Right lobe of liver (tissue), 6 donors: Measurements from ENCODE around the gene CLDN10. TPM values are rescaled to one million over a fixed set of nuclear protein-coding genes. Genes with fewer than 3 reads are reported as not detected.

ENCODE experiments used
- ATAC-seq, 4 donors: fragments of 200-7000 bp; cut with Tn5 transposase; one replicate each; pipeline ENCODE4 v1.9.1; 2020; ENCODE audit warnings: mild to moderate bottlenecking in 4 of 4, moderate library complexity in 4 of 4
- DNase-seq, 3 donors: peaks; one replicate each; pipeline ENCODE4 v3.0.0-alpha.2; 2020
- H3K27ac ChIP-seq, 3 donors: fragments of 200-600 bp; one replicate each; pipeline ENCODE4 v1.8.0; 2022
- H3K27me3 ChIP-seq, 2 donors: fragments of 200-600 bp; one replicate each; pipeline ENCODE4 v1.8.0; 2022
- H3K36me3 ChIP-seq, 4 donors: fragments of 200-600 bp; sonication (generic) in 1 of 4; one replicate each; pipeline versions ENCODE4 v1.5.1 to v1.8.0; 2017 to 2022; ENCODE audit warnings: control low read depth in 1 of 4
- H3K4me1 ChIP-seq, 4 donors: fragments of 200-600 bp; sonication (generic) in 1 of 4; one replicate each; pipeline versions ENCODE4 v1.5.1 to v1.8.0; 2017 to 2022; ENCODE audit warnings: control low read depth in 1 of 4
- H3K4me3 ChIP-seq, 3 donors: fragments of 200-600 bp; one replicate each; pipeline ENCODE4 v1.8.0; 2022
- H3K9me3 ChIP-seq, 4 donors: fragments of 200-600 bp; sonication (generic) in 1 of 4; one replicate each; pipeline versions ENCODE4 v1.5.1 to v1.8.0; 2017 to 2022; ENCODE audit warnings: control low read depth in 1 of 4
- POLR2A ChIP-seq: fragments of 450-650 bp; IDR thresholded peaks from one replicate; pipeline ENCODE4 v1.6.1; 2017; ENCODE audit warnings: antibody characterized with exemption, mild to moderate bottlenecking
- WGBS: methylation state at CpG from one replicate; pipeline ENCODE4 v1.1.6; 2018; ENCODE audit warnings: low coverage, low lambda C conversion rate; ENCODE audit not compliant: insufficient coverage; ENCODE audit errors: missing lambda C conversion rate; 5-methylcytosine and 5-hydroxymethylcytosine counted together
- intact Hi-C, 2 donors: fragments of 100-400 bp; cut with DNase I; formaldehyde crosslinking; loops; one replicate each; pipeline versions ENCODE4 v1.11.2 to v1.14.1; 2022
- total RNA-seq, 6 experiments: library from RNA; depleted of rRNA in 2 of 6; stranded (reverse); fragments of >200 nt in 2 of 6; fragmentation: NEBNext Ultra II Directional in 3 of 6; extraction: Animal tissue kit (Norgen Biotek cat#: 25700) in 3 of 6; gene quantifications; one replicate each; pipeline versions ENCODE4 v1.1.0 to v1.2.4, GENCODE V29; 2016 to 2023
- TF ChIP-seq, protein P1 (sequence below), 4 donors: fragments of 200-600 bp in 3 of 4; fragments of 450-650 bp in 1 of 4; IDR thresholded peaks; one replicate each; pipeline versions ENCODE4 v1.5.1 to v1.8.0; 2016 to 2022; ENCODE audit warnings: antibody characterized with exemption in 4 of 4, mild to moderate bottlenecking in 2 of 4
- donor health status: DM: no; HTN: yes; CAD: no.
- donor health status: DM: no; HTN: no; CAD: no.
- donor health status: DM: no; HTN: no; CAD: no.
- donor health status: DM: no; HTN: yes; CAD: no.
- donor health status: DM: no; HTN: yes; CAD: no.

The CLDN10 gene
- total RNA-seq, 6 experiments from 2014 or later, result 1.1 to 2.0 (median 1.5) TPM

DNA sequence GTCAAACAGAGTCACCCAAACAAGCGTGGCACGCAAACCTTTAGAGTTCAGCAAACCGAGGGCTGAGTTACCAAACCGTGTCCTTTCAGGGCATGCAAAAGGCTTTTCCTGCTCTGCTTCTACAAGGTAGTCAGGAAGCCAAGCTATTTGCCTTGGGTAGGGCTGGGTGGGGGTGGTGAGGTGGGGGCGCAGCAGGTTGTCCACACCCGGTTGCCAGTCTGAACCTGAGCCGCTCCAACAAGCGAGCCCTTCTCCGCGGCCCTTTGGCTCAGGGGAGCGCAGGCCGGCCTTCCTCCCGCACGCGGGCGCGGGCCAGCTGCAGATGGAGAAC lies 347 bp upstream of the CLDN10 start:
- H3K27me3 ChIP-seq, result peaks cover 0 to 12% of the 10 kb centered on the region in 2 donors
- H3K9me3 ChIP-seq, result no peaks in the 10 kb centered on the region
- TF ChIP-seq, protein P1, sequence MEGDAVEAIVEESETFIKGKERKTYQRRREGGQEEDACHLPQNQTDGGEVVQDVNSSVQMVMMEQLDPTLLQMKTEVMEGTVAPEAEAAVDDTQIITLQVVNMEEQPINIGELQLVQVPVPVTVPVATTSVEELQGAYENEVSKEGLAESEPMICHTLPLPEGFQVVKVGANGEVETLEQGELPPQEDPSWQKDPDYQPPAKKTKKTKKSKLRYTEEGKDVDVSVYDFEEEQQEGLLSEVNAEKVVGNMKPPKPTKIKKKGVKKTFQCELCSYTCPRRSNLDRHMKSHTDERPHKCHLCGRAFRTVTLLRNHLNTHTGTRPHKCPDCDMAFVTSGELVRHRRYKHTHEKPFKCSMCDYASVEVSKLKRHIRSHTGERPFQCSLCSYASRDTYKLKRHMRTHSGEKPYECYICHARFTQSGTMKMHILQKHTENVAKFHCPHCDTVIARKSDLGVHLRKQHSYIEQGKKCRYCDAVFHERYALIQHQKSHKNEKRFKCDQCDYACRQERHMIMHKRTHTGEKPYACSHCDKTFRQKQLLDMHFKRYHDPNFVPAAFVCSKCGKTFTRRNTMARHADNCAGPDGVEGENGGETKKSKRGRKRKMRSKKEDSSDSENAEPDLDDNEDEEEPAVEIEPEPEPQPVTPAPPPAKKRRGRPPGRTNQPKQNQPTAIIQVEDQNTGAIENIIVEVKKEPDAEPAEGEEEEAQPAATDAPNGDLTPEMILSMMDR (IDR thresholded peaks at IDR 0.05), result no peak
- intact Hi-C loops, result no loop called here
- no peak overlapping the region for H3K27ac ChIP-seq
- ATAC-seq, result no peak
- DNase-seq, result no peak
- H3K4me3 ChIP-seq, result peak overlapping the region in 1 of 3 donors; percentile 2
- H3K36me3 ChIP-seq, result no peaks in the 10 kb centered on the region
- 37% methylated on average over 5 of the region's 17 CpGs for WGBS
- H3K4me1 ChIP-seq, result peaks cover 0 to 5% (median 0%) of the 10 kb centered on the region in 4 donors

DNA sequence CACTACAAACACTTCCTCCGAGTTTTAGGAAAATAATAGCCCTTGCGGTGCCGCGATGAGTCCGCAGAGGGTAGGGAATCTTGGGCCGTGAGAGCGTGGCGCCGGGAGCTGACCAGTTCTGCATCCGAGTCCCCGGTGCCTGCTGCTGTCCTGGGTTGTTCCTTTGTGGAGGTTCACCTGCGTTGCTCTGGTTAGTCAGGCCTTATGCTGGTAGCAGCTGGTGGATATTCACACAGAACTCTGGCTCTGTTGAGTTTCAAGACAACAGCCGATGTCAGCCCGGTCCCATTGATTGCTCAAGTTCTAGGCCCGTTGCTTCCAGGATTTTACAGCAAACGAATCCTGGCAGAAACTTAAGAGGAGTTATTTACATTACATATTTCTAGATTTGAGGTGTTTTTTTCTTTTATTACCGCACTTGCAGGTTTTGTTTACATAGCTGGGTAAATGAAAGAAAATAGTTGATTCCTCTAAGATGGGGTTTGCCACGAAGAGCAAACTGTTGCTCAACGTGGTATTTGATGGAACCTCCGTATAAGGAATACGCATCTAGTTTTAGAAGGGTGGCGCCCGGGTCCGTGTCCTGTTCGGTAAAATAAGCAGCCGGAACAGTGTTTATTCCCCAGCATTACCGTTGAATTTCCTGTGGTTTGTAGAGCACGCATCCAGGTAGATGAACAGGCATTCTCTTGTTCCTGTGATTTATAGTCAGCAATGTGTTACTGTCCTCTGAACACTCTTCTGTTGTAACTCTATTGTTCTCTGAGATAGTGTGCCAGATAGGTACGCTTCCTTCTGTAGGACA lies 1.3 kb downstream of the CLDN10 start:
- Histone ChIP-seq H3K27ac (no peak overlapping the region), H3K9me3 (no peaks in the 10 kb centered on the region), H3K4me3 (peak overlapping the region in 1 of 3 donors; percentile 4), H3K36me3 (no peaks in the 10 kb centered on the region), H3K27me3 (peaks cover 0 to 12% of the 10 kb centered on the region in 2 donors), H3K4me1 (peaks cover 0 to 5% (median 0%) of the 10 kb centered on the region in 4 donors)
- TF ChIP-seq, protein P1 (IDR thresholded peaks at IDR 0.05), result no peak
- TF ChIP-seq POLR2A, result no peak
- WGBS, result 21% methylated on average over 26 of the region's 29 CpGs
- no peak for DNase-seq
- intact Hi-C loops, result no loop called here
- ATAC-seq, result peak in 3 of 4 donors; percentile 22 to 43 (median 30)

DNA sequence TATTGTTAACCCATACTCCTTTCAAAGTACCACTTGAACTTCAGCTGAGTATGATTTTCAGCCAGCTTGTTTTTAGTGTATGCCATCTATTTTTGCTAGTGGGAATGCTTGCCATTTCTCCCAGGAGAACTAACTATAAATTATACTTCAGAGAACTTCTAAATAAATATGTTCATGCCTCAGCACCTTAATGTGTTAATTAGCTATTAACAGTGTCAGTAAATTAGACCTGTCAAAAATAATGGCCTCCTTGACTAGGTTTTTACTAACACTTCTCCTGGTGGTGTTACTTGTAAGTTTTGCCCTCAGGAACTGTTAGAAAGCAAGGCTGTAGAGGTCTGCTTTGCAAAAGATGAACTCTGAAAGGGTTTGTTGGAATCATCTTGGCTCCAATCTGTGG lies 4.5 kb downstream of the CLDN10 start:
- no peak for TF ChIP-seq POLR2A
- TF ChIP-seq, protein P1 (IDR thresholded peaks at IDR 0.05), result no peak
- Histone ChIP-seq H3K27ac (no peak overlapping the region), H3K4me3 (no peak overlapping the region), H3K9me3 (no peaks in the 10 kb centered on the region), H3K27me3 (peaks cover 0 to 12% of the 10 kb centered on the region in 2 donors), H3K36me3 (no peaks in the 10 kb centered on the region), H3K4me1 (peaks cover 0 to 5% (median 0%) of the 10 kb centered on the region in 4 donors)
- intact Hi-C loops, result no loop called here
- DNase-seq (no peak), ATAC-seq (no peak)

DNA sequence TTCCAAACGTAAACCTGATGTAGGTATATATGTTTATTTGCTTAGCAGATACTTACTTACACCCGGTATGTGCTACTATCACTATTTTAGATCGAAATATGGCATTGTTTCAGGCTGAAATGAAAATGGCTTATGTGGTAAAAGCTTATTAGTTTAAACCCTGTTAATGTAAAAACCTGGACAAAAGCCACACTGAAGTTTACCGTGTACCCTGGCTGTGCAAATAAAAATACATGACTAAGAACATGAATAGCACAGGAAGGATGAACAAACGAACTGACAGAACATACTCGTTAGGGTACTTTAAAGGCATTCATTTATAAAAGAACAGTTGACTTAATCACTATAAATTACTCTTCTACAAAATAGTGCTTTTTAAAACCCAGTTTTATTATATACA lies 6.6 kb downstream of the CLDN10 start:
- ATAC-seq (no peak), DNase-seq (no peak)
- no peak overlapping the region for H3K4me3 ChIP-seq
- no peaks in the 10 kb centered on the region for H3K9me3 ChIP-seq
- intact Hi-C loops, result no loop called here
- H3K27me3 ChIP-seq, result peaks cover 0 to 3% of the 10 kb centered on the region in 2 donors
- H3K36me3 ChIP-seq, result no peaks in the 10 kb centered on the region
- H3K27ac ChIP-seq, result no peak overlapping the region
- 37% methylated on average over 6 of the region's 6 CpGs for WGBS
- H3K4me1 ChIP-seq, result no peaks in the 10 kb centered on the region
- TF ChIP-seq POLR2A, result no peak
- TF ChIP-seq, protein P1 (IDR thresholded peaks at IDR 0.05), result no peak
